NB4 (cell line): Measurements from ENCODE around the gene ITGAX.

Source experiments
- MAX ChIP-seq: IDR thresholded peaks from 2 replicates; pipeline ENCODE4 v1.6.1; 2011; ENCODE audit warnings: low read depth, low read length
- MYC ChIP-seq: IDR thresholded peaks from 2 replicates; pipeline ENCODE4 v1.6.1; 2011; ENCODE audit warnings: low read depth, low read length
- POLR2A ChIP-seq: IDR thresholded peaks from 2 replicates; pipeline ENCODE4 v1.6.1; 2011; ENCODE audit warnings: mild to moderate bottlenecking; ENCODE audit not compliant: insufficient read length; ENCODE audit errors: extremely low read depth
- TF ChIP-seq, protein P1 (sequence below): IDR thresholded peaks from one replicate; pipeline ENCODE4 v1.5.1; 2012; ENCODE audit warnings: low read depth, low read length

DNA sequence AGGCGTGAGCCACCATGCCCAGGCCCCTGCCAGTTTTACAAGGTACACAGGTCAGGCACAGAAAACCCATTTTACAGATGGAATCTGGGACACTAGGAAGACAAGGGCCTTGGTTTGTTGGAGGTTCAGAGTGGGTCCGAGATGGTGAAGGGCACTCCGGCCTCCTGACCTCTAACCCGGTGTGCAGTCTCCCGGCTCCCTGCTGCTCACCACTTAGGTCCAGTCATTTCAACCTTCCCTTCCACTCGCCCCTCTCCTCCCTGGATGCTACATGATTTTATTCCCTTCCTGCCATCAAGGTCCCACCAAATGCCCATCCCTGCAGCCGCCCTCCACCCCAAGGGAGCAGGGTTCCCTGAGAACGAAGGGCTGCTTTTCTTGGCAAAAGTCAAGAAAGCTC lies 8.7 kb downstream of the ITGAX start:
- TF ChIP-seq, protein P1, sequence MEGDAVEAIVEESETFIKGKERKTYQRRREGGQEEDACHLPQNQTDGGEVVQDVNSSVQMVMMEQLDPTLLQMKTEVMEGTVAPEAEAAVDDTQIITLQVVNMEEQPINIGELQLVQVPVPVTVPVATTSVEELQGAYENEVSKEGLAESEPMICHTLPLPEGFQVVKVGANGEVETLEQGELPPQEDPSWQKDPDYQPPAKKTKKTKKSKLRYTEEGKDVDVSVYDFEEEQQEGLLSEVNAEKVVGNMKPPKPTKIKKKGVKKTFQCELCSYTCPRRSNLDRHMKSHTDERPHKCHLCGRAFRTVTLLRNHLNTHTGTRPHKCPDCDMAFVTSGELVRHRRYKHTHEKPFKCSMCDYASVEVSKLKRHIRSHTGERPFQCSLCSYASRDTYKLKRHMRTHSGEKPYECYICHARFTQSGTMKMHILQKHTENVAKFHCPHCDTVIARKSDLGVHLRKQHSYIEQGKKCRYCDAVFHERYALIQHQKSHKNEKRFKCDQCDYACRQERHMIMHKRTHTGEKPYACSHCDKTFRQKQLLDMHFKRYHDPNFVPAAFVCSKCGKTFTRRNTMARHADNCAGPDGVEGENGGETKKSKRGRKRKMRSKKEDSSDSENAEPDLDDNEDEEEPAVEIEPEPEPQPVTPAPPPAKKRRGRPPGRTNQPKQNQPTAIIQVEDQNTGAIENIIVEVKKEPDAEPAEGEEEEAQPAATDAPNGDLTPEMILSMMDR, result no peak
- TF ChIP-seq POLR2A, result no peak
- TF ChIP-seq MAX, result no peak
- no peak for TF ChIP-seq MYC
